Sigmoid colon (tissue), 4 donors: ENCODE results near the gene STAG1.

Experiments used
- CTCF ChIP-seq, 4 experiments: fragments of 450-650 bp in 3 of 4; fragments of 200-600 bp in 1 of 4; IDR thresholded peaks; one replicate each; pipeline ENCODE4 v1.5.1; 2016 to 2019; ENCODE audit warnings: antibody characterized with exemption in 4 of 4, mild to moderate bottlenecking in 3 of 4, moderate library complexity in 2 of 4
- POLR2A ChIP-seq, 2 donors: fragments of 450-650 bp; IDR thresholded peaks; one replicate each; pipeline ENCODE4 v1.6.1; 2016; ENCODE audit warnings: antibody characterized with exemption in 2 of 2, mild to moderate bottlenecking in 2 of 2, moderate library complexity in 2 of 2
- POLR2AphosphoS5 ChIP-seq, 4 donors: sonication (generic); formaldehyde crosslinking; IDR thresholded peaks; one replicate each; pipeline ENCODE4 v1.6.1; 2017; ENCODE audit warnings: antibody characterized with exemption in 4 of 4

DNA sequence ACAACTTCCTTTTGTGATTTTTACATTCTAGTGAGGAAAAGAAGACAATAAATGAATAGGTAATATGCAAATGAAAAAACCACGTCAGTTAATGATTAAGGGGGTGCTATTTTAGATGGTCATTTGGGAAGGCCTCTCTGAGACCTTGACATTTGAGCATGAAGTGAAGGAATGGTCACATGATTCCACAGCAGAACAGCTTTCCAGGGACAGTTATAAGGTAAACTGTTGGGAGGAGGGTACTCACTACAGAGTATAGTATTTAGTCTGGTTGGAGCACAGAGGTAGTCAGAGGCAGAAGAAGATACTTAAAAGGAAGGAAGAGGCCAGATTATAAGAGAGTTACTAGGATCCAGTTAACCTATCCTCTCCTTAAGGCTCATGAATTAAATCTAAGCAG is 246.5 kb downstream of the STAG1 start:
- TF ChIP-seq POLR2A (IDR thresholded peaks at IDR 0.05): no peak
- no peak for TF ChIP-seq POLR2AphosphoS5 (IDR thresholded peaks at IDR 0.05)
- TF ChIP-seq CTCF (IDR thresholded peaks at IDR 0.05): no peak
